Inflammatory macrophage treated with lipopolysaccharide for 4 hours (primary cell): Measurements from ENCODE around the gene PRKAG2.
"Not testable (repeated sequence)": the region's sequence is repeated elsewhere in the genome, so short reads cannot be mapped to it uniquely, and the experiment has no call there.

Experiments used
- DNase-seq: peaks from one replicate; pipeline ENCODE4 v3.0.0-alpha.2; 2020

The PRKAG2 gene

DNA sequence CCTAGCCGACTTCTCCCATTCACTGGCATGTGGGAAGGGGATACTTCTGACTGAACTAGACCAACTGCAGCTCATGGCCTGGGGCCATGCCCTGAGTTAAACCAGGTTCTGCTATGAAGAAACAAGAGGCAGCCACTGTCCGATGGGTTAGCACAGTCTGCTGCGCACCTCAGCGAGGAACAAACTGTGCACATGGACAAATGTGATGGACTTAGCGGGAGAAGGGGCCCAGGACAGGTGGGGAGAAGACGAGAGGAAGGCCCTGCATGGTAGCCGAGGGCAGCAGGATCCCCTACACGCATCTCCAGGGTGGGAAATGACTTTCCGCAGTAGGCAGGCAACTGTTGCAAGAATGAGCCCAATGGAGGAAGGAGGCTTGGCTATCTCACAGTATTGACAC, 115.0 kb downstream of the PRKAG2 start:
- no peak for DNase-seq

DNA sequence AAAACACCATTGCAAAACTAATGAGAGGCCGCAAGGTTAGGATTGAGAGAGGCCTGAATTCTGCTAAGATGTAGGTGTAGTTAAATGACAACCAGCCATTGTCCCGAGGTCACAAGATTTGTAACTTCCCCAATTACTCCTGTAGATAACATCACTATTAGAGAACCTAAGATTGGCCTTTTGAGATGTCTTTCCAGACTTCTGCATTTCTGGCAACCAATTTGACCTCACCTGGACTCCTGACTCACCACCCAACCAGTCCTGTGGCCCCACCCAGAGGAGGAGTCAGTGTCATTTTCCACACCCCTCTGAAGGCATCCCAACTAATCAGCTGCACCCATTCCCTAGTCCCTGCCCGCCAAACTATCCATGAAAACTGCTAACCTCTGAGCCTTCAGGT, 115.7 kb downstream of the PRKAG2 start:
- peak; percentile 66 for DNase-seq

DNA sequence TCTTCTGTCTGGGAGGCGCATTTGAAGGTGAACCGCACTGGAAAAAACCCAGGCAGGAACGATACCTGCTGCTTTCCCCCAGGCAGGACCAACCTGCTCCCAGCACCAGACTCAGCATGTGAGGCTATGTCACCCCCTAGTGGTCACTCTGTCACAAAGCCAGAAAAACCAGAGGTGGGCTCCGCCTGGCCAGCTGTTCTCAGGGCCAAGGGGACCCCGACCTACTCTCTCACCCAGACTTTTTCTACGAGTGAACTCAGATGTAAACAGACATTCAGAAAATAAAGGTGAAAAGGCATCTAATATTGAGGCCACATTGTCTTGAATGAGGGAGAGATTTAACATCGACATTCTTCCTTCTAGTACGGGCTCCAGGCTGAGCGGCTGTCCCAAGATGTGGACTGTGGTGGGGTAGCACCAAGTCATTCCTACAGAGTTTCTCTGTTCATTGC, 117.3 kb downstream of the PRKAG2 start:
- peak; percentile 48 for DNase-seq

DNA sequence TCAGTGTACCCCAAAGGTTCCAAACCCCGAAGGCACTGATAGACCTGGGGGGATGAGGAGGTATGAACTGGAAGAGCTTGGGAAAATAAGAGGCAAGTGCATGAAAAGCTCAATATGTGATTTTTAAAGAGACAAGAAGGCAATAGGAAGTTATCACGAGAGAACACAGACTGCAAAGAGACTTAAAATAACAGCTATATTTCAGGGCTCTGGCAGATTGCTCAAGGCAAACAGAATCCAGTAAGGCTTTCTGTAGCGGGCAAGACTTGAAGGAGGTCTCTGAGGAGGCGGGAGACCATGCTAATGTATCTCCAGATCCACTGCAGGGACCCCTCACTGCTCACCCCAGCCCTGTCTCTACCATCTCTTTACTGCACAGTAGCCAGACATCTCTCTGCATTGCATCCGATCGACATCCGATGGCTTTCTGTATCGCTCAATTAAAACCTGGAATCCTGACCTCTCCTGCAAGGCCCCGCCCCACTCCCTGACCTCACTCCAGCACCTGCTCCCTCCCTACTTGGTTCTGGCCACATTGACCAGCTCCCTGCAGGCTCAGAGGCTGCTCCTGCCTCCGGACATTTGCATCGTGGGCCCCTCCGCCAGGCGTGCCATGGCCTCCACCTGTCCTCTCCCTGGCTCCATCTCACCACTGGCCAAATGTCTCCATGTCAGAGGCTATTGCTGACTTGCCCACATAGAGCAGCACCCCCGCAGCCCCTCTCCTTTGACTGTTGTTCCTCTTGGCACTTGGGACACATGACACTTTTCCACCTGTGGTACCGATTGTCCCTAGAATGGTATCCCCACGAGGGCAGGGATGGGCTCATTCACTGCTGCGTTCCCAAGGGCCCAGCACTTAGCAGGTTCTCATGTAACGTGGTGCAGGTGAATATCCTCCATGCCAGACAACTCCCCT, 118.0 kb downstream of the PRKAG2 start:
- DNase-seq = no peak

DNA sequence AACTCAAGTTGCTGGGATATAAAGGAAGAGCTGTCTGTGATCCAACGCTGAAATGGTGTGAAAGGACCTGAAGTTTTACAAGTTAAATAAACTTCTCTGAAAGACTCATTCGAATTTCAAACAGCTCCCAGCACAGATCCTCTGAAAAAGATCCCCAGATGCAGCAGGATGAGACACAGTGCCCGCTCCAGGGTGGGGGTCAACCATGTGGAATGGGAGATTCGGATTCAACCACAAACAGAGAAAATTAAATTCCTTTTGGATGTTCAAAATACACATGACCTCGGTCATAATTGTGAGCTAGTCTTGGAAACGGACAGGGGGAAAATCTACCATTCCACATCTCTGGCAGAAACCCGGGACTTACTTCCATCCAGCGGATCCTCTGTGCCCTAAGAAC, 119.6 kb downstream of the PRKAG2 start:
- DNase-seq = no peak

DNA sequence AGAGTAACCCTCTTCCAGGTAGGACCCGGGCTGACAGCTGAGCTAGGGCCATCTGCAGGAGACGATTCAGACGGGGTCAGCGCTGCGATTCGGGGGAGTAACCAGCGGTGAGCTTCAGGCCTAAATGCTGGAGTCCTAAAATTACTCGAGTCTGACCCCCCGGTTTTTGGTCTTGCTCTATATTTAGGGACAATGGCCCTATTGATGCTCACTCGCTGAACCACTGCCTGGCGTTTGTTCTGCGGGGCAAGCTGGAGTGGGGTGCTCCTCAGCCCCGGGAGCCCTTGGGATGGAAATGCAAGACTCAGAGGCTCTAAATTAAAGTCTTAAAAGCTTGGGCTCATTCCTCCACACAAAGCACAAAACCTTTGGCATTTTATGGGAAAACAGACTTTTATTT, 120.0 kb downstream of the PRKAG2 start:
- no peak for DNase-seq

DNA sequence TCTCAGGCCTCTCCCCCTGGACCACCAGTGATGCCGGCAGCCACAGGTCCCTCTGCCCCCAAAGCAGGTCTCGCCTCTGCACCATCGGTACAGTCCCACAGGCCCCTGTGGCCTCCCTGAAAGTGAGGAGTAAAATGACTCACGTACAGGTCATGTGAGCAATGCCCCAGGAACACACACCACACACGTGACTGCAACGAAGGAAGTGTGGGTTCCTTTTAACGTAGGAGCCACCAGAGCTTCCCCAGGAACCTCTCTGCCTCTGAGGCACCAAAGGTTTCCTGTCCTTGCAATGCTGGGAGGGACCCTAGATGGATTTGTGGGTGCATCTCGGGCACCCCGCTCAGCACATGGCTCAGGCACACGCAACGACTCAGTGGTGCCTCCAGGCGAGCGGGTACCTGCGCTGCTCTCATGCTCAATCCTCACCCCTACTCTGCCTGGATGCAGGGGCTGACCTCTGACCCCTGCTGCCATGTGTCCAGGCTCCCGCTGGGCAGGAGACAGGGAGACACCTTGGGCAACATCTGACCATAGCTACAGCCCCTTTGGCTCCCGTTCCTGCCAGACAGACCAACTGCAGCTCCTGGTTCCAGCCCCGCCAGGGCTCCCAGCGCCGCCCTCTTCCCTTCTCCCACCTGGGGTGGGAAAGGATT, 120.7 kb downstream of the PRKAG2 start:
- DNase-seq = peak; percentile 77

DNA sequence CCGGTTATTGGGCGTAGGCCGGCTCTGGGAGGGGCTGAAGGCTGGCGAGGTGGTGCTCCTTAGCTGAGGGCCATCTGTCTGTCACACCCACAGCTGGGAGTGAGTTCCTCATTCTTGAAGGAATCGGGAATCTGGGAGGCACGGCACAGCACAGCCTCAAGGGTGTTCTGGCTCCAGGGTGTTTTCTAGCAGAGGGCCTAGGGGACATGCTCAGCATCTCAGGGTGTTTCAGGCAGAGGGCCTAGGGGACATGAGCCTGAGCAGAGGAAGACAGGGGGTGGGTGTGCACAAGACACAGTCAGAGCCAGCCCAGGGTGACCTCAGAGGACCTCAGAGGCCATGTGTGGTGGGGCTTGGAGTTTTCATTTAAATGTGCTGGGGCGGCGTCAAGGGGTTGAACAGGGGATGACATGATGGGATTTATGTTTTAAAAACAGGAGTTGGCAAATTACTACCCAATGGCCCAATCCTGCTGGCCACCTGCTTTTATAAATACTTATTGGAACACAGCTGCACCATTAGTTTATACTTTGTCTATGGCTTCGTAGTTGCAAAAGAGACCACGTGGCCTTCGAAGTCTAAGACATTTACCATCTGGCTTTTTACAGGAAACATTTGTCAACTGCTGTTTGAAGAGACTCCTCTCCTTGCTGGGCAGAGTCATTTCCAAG, 121.6 kb downstream of the PRKAG2 start:
- peak; percentile 47 for DNase-seq

DNA sequence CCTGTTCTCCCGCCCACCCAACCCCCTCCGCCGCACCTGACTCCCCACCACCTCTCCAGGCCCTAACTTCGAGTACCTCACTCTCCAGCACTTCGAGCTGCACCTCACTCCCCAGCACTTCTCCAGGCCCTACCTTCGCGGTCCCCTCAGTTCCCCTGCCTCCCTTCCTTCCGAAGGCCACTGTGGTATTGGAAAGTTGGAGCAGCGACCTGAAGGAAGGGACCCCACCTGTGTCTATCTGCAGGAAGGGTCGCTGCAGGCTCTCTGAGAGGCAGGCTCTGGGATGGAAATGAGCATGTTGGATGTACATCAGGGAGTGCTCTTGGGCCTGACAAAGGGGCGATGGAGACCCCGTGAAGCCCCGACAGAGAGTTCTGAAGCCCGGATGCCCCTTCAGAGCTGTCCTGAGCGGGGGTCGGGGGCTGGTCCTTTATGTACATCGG, 122.2 kb downstream of the PRKAG2 start:
- DNase-seq = no peak

DNA sequence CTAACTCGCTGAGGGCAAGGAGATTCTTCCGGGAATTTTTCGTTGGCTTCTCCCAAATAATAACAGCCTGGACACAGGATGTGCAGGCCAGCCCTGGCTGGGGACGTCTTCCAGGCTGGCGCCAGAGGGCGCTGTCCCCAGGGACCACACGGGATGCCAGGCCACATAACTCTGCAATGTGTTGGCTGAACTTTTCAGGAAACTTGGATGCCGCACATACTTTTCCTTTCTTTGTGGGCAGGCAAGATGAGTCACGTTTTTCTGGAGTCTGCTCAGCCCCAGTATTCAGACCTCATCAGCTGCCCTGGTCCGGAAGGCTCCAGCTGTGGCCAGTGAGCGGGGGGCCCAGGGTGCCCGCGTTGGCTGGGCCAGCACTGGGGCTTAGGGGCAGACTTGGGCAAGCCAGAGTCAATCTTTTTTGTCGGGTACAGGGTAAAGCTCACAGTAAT, 122.7 kb downstream of the PRKAG2 start:
- peak; percentile 46 for DNase-seq

DNA sequence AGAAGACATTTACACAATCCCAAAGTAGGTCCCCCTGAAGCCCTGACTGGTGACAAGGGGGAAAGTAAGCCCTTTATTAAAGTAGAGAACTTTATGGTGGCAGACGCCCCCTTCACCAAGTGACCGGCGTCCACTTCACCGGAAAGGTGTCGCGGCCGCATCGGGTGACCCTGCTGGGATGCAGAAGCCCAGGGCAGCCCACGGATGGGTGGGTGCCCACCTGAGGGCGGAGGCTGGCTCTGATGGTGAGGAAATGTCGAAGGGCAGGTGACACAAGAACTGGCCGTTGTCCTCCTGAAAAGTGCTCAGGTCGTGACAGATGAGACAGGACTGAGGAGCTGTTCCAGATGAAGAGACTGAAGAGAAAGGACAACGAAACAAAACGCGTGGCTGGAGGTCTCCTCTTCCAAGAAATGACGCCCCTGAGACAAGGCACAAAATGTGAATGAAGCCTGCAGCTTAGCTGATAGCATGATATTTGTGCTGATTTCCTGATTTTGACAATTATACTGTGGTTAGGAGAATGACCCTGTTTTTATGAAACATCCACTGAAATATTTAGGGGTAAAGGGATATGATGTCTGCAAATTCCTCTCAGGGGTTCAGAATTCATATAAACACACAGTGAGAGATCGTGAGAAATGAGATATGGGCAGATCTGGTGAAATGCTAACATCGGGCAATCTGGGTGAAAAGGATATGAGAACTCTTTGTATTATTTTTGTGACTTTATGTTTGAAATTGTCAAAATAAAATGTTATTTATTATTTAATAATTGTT, 123.9 kb downstream of the PRKAG2 start:
- no peak for DNase-seq

DNA sequence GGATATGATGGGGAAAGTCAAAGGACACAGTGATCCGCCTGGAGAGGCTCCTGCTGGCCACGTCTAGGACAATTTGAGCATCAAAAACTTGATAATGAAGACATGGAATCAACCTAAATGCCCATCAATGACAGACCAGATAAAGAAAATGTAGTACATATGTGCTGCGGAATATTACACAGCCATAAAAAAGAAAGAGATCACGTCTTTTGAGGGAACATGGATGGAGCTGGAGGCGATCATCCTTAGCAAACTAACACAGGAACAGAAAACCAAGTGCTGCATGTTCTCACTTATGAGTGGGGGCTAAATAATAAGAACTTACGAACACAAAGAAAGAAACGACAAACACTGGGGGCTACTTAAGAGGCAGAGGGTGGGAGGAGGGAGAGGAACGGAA, 124.9 kb downstream of the PRKAG2 start:
- no peak for DNase-seq

DNA sequence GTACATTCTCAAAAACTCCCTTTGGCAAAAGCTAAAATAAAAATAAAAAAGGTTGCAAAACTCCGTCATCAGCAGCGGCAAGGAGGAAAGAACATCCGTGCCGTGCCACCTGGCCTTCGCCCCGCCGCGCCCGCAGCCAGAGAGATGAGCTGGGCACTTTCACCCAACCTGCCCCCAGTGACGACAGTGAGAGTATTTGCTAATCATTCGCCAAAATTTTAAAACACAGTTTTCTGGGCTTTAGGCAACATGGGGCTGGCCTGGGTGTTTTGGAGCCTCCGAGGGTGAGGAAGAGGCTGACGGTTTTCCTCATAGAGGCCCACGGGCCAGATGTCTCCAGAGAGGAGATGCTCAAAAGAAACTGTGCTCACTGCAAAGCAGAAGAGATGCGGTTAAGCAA, 128.2 kb downstream of the PRKAG2 start:
- DNase-seq = no peak

DNA sequence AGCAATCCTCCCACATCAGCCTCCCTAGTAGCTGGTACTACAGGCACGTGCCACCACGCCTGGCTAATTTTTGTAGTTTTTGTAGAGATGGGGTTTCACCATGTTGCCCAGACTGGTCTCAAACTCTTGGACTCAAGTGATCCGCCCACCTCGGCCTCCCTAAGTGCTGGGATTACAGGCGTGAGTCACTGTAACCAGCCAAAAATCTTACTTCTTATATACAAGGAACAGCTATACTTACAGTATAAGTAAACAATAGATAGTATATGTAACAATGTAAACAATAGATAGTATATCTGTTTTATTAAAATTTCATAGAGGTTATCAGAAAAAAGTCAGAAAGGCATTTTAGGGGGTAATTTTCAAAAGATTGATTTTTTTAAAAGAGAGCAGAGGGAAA, 128.9 kb downstream of the PRKAG2 start:
- not testable (repeated sequence) for DNase-seq

DNA sequence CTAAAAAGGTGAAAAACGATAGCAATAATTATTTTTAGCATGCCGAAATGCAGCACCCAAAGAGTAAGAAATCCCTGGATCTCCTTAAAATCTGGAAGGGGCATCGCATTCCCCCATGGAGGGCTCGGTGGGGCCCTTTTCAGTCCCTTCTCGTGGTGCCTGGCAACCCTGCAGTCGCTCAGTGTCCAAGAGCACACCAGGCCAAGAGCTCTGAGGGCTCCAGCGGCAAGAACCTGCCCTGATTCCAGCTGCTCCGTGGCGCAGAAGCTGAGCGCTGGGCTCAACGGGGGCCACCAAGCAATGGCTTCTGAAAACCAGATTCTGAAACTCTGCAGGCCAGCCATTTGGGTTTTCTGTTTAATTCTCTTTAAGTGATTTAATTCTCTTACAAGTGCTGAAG, 131.2 kb downstream of the PRKAG2 start:
- DNase-seq = no peak

DNA sequence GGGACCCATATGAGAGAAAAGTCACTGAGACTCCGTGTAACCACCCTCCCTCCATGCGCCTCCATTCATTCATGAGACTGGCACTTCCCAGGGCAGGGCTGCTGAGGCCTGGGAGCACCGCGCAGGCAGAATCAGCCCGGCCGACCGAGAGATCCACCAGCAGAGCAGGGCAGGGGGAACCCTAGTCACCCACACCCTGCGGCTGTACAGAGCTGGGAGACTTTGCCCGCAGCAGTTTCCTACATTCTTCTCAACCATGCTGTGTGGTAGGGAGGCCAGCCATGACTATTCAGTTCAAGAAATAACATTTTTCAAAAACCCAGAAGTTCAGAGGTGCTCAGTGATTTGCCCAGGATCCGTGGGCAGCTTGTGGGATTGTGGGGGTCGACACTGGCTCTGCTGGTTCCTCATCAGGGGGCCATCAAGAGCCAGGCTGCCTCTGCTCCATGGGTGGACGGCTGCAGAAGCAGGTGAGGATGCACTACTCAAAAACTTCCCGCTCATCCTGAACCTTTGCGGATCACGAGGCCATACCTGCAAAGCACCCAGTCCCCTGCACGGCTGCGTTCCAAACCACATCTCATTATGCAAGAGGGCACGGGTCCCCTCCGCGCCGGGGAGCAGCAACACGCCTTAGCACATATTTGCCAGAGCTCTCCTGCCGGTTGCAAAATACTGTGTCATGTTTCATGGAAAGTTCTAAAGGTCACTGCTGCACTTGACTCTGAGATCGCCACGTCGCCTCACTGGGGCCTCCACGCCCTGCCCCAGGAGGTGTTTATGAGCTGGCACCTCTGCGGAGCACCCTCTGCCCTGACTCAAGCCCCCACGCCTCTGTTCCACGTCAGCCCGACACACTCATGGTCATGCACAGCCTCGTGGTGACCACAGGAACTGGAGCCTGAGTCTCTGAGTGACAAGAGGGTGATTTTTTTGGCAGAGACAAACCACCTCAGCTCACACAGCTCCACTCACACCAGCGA, 132.0 kb downstream of the PRKAG2 start:
- peak; percentile 99 for DNase-seq

DNA sequence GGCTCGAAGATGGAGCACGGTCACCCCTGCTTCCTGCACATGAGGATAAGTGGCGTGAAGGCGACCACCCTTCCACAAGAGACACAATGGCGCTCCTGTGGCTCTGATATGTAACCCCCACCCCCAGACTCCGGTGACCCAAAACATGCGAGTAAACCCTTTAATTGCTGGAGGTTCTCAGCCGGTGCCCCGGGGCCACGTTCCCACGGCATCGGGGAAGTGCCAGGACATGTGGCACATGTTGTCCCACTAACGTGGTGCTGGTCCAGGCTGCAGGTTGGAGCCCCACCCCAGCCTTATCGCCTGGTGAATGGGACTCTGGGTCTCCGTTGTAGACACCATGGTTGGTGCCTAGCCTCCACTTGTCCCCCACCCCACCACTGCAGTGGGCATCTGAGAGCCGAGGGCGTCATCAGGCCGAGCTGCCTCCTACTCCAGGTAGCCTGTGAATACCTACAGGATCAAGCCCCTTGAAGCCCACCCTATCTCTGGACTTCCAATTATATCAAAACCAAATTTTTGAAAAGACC, 132.8 kb downstream of the PRKAG2 start:
- no peak for DNase-seq

DNA sequence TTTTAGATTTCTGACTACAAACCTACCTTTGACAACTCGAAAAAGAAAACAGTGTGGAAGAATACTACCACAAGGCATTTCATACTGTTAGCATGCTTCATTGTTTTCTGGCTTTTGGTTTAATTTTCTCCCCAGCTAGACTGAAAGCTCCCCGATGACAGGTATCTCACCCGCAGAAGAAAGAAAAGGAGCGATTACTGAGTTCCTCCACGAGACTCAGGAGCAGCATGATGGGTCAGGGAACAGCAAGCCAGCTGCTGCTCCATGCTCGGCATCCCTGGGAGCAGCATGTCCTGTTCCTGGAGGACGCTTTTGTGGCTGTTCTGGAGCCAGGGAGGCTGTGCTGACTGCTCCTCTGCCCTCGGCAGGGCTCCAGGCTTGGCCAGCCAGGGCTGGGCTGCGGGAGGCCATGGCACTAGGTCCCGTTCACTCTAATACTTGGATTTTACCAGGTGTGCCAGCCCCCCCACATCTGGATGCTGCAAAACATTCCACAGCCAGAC, 133.4 kb downstream of the PRKAG2 start:
- DNase-seq = no peak

DNA sequence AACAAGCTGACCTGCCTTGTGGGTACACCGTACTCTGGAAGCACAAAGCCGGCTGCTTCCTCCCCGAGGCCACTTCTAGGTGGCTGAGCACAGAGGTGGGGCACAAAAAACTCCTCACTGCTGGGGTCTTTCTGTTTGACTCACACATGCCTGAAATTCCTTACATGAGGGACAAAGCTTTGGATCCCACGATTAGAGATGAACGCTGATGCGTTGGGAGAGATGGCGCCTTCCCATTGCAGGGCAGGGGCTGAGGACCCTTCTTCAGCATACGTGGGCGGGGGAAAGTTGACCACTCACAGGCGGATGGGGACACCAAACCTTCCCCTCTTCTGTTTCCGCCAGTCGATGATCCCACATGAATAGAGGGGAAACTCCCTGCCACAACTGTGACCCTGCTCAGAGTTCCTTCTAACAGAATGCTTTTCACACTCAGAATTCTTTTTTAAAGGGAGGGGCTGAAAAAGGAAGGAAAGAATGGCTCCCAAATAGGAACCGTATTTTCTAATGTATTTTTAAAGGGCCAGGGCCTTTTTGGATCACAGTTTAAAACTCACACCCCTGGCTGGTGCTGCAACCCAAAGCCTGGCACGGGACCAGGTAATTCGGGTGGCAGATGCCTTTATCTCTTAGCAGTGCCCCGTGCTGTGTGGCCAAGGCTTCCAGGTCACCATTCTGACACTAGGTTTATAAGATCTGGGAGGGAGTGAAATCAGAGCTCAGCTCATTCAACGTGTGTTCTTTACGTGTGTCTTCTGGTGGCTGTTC, 134.0 kb downstream of the PRKAG2 start:
- peak; percentile 77 for DNase-seq

DNA sequence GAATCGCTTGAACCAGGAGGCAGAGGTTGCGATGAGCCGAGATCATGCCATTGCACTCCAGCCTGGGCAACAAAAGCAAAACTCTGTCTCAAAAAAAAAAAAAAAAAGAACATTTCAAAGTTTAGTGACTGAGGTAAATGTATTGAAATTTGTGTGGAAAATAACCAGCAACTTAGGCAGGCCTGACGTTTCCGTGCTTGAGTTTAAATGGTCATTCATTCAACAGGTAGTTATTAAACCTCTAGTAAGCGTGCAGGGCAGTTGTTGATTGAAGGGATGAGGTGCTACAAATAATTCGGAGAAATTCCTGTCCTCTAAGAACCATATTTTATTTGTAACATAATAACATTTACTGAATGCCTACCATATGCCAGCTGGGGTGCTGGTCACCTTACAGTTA, 135.3 kb downstream of the PRKAG2 start:
- no peak for DNase-seq
